Nephron progenitor cell (in vitro differentiated cells): Measurements from ENCODE around the gene MOG.

Experiments used
- DNase-seq: peaks from one replicate; pipeline ENCODE4 v3.0.0; 2021
- H3K27ac Mint-ChIP-seq: 2 replicates; pipeline ENCODE4 v1.8.0; 2021; ENCODE audit warnings: mild to moderate bottlenecking, moderate library complexity, mixed read lengths
- H3K27me3 Mint-ChIP-seq: 2 replicates; pipeline ENCODE4 v1.8.0; 2021; ENCODE audit warnings: mild to moderate bottlenecking, low read depth, mixed read lengths; ENCODE audit not compliant: poor library complexity
- H3K36me3 Mint-ChIP-seq: 2 replicates; pipeline ENCODE4 v1.8.0; 2021; ENCODE audit warnings: low read depth, mixed read lengths
- H3K4me1 Mint-ChIP-seq: 2 replicates; pipeline ENCODE4 v1.8.0; 2021; ENCODE audit warnings: mixed read lengths
- H3K4me3 Mint-ChIP-seq: 2 replicates; pipeline ENCODE4 v1.8.0; 2021; ENCODE audit warnings: mild to moderate bottlenecking, moderate library complexity, mixed read lengths
- H3K9me3 Mint-ChIP-seq: 2 replicates; pipeline ENCODE4 v1.8.0; 2021; ENCODE audit warnings: mild to moderate bottlenecking, moderate library complexity, mixed read lengths
- CTCF ChIP-seq: fragments of 200-600 bp; sonication (generic); IDR thresholded peaks from 2 replicates; pipeline ENCODE4 v1.5.0; 2021; ENCODE audit warnings: antibody characterized with exemption

Gene MOG

GRCh38 chr6:29656798-29657197 is at the start of gene MOG:
TSS of gene MOG (plus strand) at chr6:29657092. CDS start at chr6:29657210, 118 bp downstream.
- Mint-ChIP-seq H3K4me3 (no peak within 1 kb of the TSS), H3K27ac (no peak within 1 kb of the TSS), H3K4me1 (peaks cover 23% of the 10 kb centered on the region), H3K36me3 (no peaks in the 10 kb centered on the region), H3K27me3 (peaks cover 31% of the 10 kb centered on the region), H3K9me3 (no peaks in the 10 kb centered on the region)
- TF ChIP-seq CTCF: no peak
- DNase-seq: no peak

GRCh38 chr6:29608131-29608530 is 48.8 kb upstream of the MOG start:
- no peaks in the 10 kb centered on the region for H3K9me3 Mint-ChIP-seq
- H3K4me3 Mint-ChIP-seq: no peak overlapping the region
- no peak for TF ChIP-seq CTCF
- H3K27me3 Mint-ChIP-seq: no peaks in the 10 kb centered on the region
- DNase-seq: no peak
- peak overlapping the region; percentile 4 for H3K27ac Mint-ChIP-seq
- H3K4me1 Mint-ChIP-seq: peaks cover 2% of the 10 kb centered on the region
- peaks cover 81% of the 10 kb centered on the region for H3K36me3 Mint-ChIP-seq

- H3K4me1 Mint-ChIP-seq: no peaks in the 10 kb centered on the region
- H3K4me3 Mint-ChIP-seq: no peak overlapping the region
- no peaks in the 10 kb centered on the region for H3K9me3 Mint-ChIP-seq
- no peak for TF ChIP-seq CTCF
- H3K27me3 Mint-ChIP-seq: no peaks in the 10 kb centered on the region
- H3K36me3 Mint-ChIP-seq: peaks cover 86% of the 10 kb centered on the region
- H3K27ac Mint-ChIP-seq: no peak overlapping the region
- no peak for DNase-seq
These were observed 46.4 kb upstream of the MOG start for GRCh38 chr6:29610540-29610939.

GRCh38 chr6:29611426-29611825 is 45.5 kb upstream of the MOG start:
- Mint-ChIP-seq H3K27ac (no peak overlapping the region), H3K27me3 (no peaks in the 10 kb centered on the region), H3K36me3 (peaks cover 77% of the 10 kb centered on the region), H3K4me1 (no peaks in the 10 kb centered on the region), H3K9me3 (no peaks in the 10 kb centered on the region), H3K4me3 (no peak overlapping the region)
- no peak for DNase-seq
- no peak for TF ChIP-seq CTCF

GRCh38 chr6:29617782-29618554 is 38.9 kb upstream of the MOG start:
- TF ChIP-seq CTCF: no peak
- Mint-ChIP-seq H3K9me3 (no peaks in the 10 kb centered on the region), H3K4me3 (no peak overlapping the region), H3K27me3 (no peaks in the 10 kb centered on the region), H3K27ac (no peak overlapping the region), H3K36me3 (peaks cover 79% of the 10 kb centered on the region), H3K4me1 (no peaks in the 10 kb centered on the region)
- no peak for DNase-seq

- H3K36me3 Mint-ChIP-seq: peaks cover 77% of the 10 kb centered on the region
These were observed 37.2 kb upstream of the MOG start for GRCh38 chr6:29619578-29620160.

More at GRCh38 chr6:29619578-29620160, 37.2 kb upstream of the MOG start:
- Mint-ChIP-seq H3K9me3 (no peaks in the 10 kb centered on the region), H3K27ac (no peak overlapping the region), H3K4me1 (peaks cover 13% of the 10 kb centered on the region), H3K27me3 (no peaks in the 10 kb centered on the region), H3K4me3 (no peak overlapping the region)
- no peak for TF ChIP-seq CTCF
- no peak for DNase-seq
